ENCODE results near the gene MKRN2.

DNA sequence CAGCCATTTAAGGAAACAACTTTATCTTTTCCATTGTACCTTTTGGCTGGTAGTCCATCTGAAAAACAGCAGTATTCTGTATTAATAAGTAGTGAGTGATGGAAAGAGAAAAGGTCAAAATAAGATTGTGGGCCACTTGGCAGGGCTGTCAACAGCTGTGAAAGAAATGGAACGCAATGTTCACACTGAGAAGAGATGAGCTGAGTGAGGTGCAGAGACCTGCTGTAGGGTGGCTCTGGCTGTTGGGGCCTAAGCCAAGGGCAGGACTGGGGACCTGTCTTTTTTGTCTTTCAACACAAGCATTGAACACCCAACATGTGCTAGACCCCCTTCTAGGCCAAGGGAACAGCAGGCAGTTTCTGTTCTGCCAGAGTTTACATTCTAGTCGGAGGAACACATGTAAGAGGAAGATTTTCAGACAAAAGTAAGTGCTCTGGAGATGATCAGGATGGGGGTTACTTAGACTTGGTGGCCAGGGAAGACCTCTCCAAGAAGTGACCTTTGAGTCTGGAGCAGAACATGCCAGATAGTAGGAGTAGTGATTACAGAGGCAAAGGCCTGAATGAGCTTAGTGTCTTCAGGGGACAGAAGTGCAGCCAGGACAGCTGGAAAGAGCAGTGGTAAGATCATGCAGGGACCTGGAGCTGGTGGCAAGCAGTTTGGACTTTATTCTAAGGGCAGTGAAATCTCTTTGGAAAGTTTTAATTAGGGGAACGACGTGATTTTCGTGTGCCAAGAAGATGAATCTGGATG lies 43.0 kb upstream of the MKRN2 start:
- TF ChIP-seq, protein P1, sequence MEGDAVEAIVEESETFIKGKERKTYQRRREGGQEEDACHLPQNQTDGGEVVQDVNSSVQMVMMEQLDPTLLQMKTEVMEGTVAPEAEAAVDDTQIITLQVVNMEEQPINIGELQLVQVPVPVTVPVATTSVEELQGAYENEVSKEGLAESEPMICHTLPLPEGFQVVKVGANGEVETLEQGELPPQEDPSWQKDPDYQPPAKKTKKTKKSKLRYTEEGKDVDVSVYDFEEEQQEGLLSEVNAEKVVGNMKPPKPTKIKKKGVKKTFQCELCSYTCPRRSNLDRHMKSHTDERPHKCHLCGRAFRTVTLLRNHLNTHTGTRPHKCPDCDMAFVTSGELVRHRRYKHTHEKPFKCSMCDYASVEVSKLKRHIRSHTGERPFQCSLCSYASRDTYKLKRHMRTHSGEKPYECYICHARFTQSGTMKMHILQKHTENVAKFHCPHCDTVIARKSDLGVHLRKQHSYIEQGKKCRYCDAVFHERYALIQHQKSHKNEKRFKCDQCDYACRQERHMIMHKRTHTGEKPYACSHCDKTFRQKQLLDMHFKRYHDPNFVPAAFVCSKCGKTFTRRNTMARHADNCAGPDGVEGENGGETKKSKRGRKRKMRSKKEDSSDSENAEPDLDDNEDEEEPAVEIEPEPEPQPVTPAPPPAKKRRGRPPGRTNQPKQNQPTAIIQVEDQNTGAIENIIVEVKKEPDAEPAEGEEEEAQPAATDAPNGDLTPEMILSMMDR (IDR thresholded peaks at IDR 0.05 in 4 of 5, conservative IDR thresholded peaks at IDR 0.05 in 1 of 5) = no peak
- no peak for TF ChIP-seq POLR2A (IDR thresholded peaks at IDR 0.05)
